K562 (cell line): ENCODE measurements around the gene NSUN6.

ENCODE experiments used
- E2F3 ChIP-seq: fragments of 250-450 bp; sonication (Bioruptor Pico); IDR thresholded peaks from 2 replicates; pipeline ENCODE4 v1.4.0; 2020; ENCODE audit warnings: mild to moderate bottlenecking
- GATA2 ChIP-seq: sonication (generic); formaldehyde crosslinking; IDR thresholded peaks from 2 replicates; pipeline ENCODE4 v1.4.0; 2020; ENCODE audit warnings: mild to moderate bottlenecking, missing genetic modification reagents
- RAD21 ChIP-seq, 2 experiments: fragments of 250-450 bp in 1 of 2; fragments of 450-650 bp in 1 of 2; sonication (Bioruptor Pico) in 1 of 2; formaldehyde crosslinking in 1 of 2; IDR thresholded peaks in 1 of 2; conservative IDR thresholded peaks in 1 of 2; 2 replicates each; pipeline versions ENCODE4 v1.4.0 to v1.8.0; 2020 to 2022; ENCODE audit warnings: mild to moderate bottlenecking in 2 of 2, moderate library complexity in 1 of 2
- SOX6 ChIP-seq: fragments of 450-650 bp; IDR thresholded peaks from 2 replicates; pipeline ENCODE4 v1.6.1; 2014; ENCODE audit warnings: mild to moderate bottlenecking
- ZNF551 ChIP-seq: fragments of 250-450 bp; sonication (Bioruptor Pico); IDR thresholded peaks from 2 replicates; pipeline ENCODE4 v1.5.0; 2021; ENCODE audit warnings: mild to moderate bottlenecking, moderate library complexity
- TF ChIP-seq, protein P1 (sequence below): fragments of 250-450 bp; sonication (Bioruptor Pico); IDR thresholded peaks from 2 replicates; pipeline ENCODE4 v1.4.0; 2020
- TF ChIP-seq, protein P2 (sequence below), 3 experiments: IDR thresholded peaks in 2 of 3; conservative IDR thresholded peaks in 1 of 3; 2 replicates each; pipeline ENCODE4 v1.5.1; 2011 to 2012; ENCODE audit warnings: low read length in 3 of 3, mild to moderate bottlenecking in 3 of 3, control low read depth in 2 of 3, improper control_type of control experiment in 1 of 3, inconsistent platforms in 1 of 3, low read depth in 1 of 3, mixed read lengths in 1 of 3, moderate library complexity in 1 of 3; ENCODE audit not compliant: insufficient read depth in 2 of 3
- TF ChIP-seq, protein P3 (sequence below): sonication (generic); formaldehyde crosslinking; IDR thresholded peaks from 2 replicates; pipeline ENCODE4 v1.9.0; 2022; ENCODE audit warnings: mild to moderate bottlenecking, missing genetic modification reagents

DNA sequence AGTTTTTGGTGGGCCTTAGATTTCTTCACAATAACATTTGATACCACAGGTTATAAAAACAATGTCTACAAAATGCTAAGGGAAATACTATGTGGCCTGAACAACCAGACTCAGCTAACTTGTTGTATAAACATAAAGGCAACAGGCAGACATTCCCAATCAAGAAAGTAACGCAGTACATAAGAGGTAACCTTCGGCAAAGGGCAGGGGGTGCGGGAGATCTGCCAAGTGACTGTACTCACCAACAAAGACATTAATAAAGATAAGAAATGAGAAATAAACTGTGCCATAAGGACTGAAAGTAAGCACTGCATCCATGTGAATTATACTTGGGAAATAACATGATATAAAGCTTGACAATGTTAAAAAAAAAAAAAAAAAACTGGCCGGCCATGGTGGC lies 15.4 kb downstream of the NSUN6 start:
- no peak for TF ChIP-seq SOX6
- TF ChIP-seq, protein P1, sequence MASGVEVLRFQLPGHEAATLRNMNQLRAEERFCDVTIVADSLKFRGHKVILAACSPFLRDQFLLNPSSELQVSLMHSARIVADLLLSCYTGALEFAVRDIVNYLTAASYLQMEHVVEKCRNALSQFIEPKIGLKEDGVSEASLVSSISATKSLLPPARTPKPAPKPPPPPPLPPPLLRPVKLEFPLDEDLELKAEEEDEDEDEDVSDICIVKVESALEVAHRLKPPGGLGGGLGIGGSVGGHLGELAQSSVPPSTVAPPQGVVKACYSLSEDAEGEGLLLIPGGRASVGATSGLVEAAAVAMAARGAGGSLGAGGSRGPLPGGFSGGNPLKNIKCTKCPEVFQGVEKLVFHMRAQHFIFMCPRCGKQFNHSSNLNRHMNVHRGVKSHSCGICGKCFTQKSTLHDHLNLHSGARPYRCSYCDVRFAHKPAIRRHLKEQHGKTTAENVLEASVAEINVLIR (CRISPR knock-in tag) = no peak
- no peak for TF ChIP-seq RAD21 (CRISPR knock-in tag; conservative IDR thresholded peaks at IDR 0.05 in 1 of 2, IDR thresholded peaks at IDR 0.05 in 1 of 2)
- TF ChIP-seq, protein P2, sequence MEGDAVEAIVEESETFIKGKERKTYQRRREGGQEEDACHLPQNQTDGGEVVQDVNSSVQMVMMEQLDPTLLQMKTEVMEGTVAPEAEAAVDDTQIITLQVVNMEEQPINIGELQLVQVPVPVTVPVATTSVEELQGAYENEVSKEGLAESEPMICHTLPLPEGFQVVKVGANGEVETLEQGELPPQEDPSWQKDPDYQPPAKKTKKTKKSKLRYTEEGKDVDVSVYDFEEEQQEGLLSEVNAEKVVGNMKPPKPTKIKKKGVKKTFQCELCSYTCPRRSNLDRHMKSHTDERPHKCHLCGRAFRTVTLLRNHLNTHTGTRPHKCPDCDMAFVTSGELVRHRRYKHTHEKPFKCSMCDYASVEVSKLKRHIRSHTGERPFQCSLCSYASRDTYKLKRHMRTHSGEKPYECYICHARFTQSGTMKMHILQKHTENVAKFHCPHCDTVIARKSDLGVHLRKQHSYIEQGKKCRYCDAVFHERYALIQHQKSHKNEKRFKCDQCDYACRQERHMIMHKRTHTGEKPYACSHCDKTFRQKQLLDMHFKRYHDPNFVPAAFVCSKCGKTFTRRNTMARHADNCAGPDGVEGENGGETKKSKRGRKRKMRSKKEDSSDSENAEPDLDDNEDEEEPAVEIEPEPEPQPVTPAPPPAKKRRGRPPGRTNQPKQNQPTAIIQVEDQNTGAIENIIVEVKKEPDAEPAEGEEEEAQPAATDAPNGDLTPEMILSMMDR (IDR thresholded peaks at IDR 0.05 in 2 of 3, conservative IDR thresholded peaks at IDR 0.05 in 1 of 3; ENCODE audit: insufficient read depth in 2 of 3, low read depth in 1 of 3, low read length in 3 of 3) = no peak
- TF ChIP-seq, protein P3, sequence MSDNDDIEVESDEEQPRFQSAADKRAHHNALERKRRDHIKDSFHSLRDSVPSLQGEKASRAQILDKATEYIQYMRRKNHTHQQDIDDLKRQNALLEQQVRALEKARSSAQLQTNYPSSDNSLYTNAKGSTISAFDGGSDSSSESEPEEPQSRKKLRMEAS = no peak
- no peak for TF ChIP-seq ZNF551 (CRISPR knock-in tag)
- TF ChIP-seq GATA2 (CRISPR knock-in tag) = no peak
- no peak for TF ChIP-seq E2F3 (CRISPR knock-in tag)
